ENCODE data around the gene AHRR.
A peak's percentile ranks its signal among the peaks of the same experiment; 100 is the strongest.

DNA sequence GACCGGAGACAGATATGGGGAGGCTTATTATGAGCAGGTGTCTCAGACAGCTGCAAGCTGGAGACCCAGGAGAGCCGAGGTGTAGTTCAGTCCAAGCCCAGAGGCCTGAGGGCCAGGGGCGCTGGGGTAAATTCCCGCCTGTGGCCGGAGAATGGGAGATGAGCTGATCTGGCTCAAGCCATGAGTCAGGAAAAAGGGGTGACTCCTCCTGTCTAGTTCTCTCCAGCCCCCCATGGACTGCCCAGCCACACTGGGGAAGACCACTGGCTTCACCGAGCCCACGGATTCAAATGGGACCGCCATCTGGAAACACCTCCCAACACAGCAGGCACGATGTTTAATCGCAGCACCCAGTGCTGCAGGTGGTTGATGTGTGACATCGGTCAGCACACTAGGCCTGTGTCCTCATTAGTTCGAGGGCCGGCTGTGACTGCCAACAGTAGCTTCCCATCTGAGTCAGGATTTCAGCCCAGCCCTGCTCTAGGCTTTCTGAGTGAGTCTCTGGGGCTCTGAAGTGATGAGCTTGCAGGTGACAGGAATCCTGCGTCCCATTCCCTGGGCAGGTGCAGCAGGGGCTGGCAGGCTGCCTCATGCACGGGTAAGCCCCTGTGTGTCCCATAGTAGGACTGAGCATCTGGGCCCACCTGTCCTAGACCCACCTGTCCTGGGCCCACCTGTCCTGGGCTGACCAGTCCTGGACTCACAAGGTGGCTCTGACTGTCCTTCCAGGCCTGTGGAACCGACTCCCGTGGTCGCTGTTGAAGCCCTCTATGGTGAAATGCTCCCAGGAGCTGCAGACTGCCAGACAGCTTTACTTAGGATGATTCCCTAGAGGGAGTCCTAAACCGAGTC, 49.7 kb downstream of the AHRR start:
- TF ChIP-seq HDAC2 (IDR thresholded peaks at IDR 0.05) (no peak), POLR2AphosphoS5 (IDR thresholded peaks at IDR 0.05; ENCODE audit: low read length) (no peak), PAX5 (IDR thresholded peaks at IDR 0.05; ENCODE audit: borderline replicate concordance, low read depth, low read length) (no peak), SP1 (IDR thresholded peaks at IDR 0.05; ENCODE audit: low read depth, low read length) (no peak), POLR2A (IDR thresholded peaks at IDR 0.05; ENCODE audit: low read depth, low read length) (peak; percentile 32; the same call in 1 of the 2 replicates)
- TF ChIP-seq, protein P1, sequence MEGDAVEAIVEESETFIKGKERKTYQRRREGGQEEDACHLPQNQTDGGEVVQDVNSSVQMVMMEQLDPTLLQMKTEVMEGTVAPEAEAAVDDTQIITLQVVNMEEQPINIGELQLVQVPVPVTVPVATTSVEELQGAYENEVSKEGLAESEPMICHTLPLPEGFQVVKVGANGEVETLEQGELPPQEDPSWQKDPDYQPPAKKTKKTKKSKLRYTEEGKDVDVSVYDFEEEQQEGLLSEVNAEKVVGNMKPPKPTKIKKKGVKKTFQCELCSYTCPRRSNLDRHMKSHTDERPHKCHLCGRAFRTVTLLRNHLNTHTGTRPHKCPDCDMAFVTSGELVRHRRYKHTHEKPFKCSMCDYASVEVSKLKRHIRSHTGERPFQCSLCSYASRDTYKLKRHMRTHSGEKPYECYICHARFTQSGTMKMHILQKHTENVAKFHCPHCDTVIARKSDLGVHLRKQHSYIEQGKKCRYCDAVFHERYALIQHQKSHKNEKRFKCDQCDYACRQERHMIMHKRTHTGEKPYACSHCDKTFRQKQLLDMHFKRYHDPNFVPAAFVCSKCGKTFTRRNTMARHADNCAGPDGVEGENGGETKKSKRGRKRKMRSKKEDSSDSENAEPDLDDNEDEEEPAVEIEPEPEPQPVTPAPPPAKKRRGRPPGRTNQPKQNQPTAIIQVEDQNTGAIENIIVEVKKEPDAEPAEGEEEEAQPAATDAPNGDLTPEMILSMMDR (IDR thresholded peaks at IDR 0.05 in 2 of 3, conservative IDR thresholded peaks at IDR 0.05 in 1 of 3; ENCODE audit: control insufficient read depth in 2 of 3, extremely low read depth in 1 of 3, insufficient read depth in 1 of 3, low read depth in 3 of 3, low read length in 3 of 3): no peak

Data from GM12878 (cell line).